DOHH2 (cell line): Measurements from ENCODE around the gene MEOX2.

Experiments used
- H3F3A ChIP-seq: fragments of 200-600 bp; sonication (generic), shearing (Covaris generic); 2 replicates; pipeline ENCODE4 v1.6.0; 2016; ENCODE audit warnings: antibody characterized with exemption, mild to moderate bottlenecking; ENCODE audit not compliant: control insufficient read depth, insufficient read depth
- H3K27ac ChIP-seq: fragments of 200-600 bp; sonication (generic); 2 replicates; pipeline ENCODE4 v1.5.1; 2014; ENCODE audit warnings: low read depth, mild to moderate bottlenecking, low read length, moderate library complexity
- H3K27me3 ChIP-seq: fragments of 200-600 bp; sonication (generic); 2 replicates; pipeline ENCODE4 v1.6.1; 2014; ENCODE audit warnings: mild to moderate bottlenecking, low read length, mixed read lengths; ENCODE audit not compliant: control insufficient read depth
- H3K36me3 ChIP-seq: fragments of 200-600 bp; sonication (generic); 2 replicates; pipeline ENCODE4 v1.6.1; 2014; ENCODE audit warnings: mild to moderate bottlenecking, low read length, moderate library complexity, mixed read lengths; ENCODE audit not compliant: control insufficient read depth
- H3K4me1 ChIP-seq: fragments of 200-600 bp; sonication (generic); 2 replicates; pipeline ENCODE4 v1.6.1; 2014; ENCODE audit warnings: mild to moderate bottlenecking, low read length, mixed read lengths; ENCODE audit not compliant: control insufficient read depth
- H3K4me2 ChIP-seq: fragments of 200-600 bp; sonication (generic); 2 replicates; pipeline ENCODE4 v1.6.0; 2014; ENCODE audit warnings: mild to moderate bottlenecking, low read length, moderate library complexity
- H3K4me3 ChIP-seq: fragments of 200-600 bp; sonication (generic); 2 replicates; pipeline ENCODE4 v1.5.1; 2014; ENCODE audit warnings: mild to moderate bottlenecking, low read length, mixed read lengths
- H3K79me2 ChIP-seq: fragments of 200-600 bp; sonication (generic); 2 replicates; pipeline ENCODE4 v1.6.1; 2014; ENCODE audit warnings: mild to moderate bottlenecking, low read length, mixed read lengths; ENCODE audit not compliant: control insufficient read depth
- H3K9me2 ChIP-seq: fragments of 200-600 bp; sonication (generic); replicated peaks from 2 replicates; pipeline ENCODE4 v1.6.1; 2014; ENCODE audit warnings: mild to moderate bottlenecking, low read length, mixed read lengths; ENCODE audit not compliant: control insufficient read depth
- H3K9me3 ChIP-seq: fragments of 200-600 bp; sonication (generic); 2 replicates; pipeline ENCODE4 v1.6.1; 2014; ENCODE audit warnings: antibody characterized with exemption, low read length, mixed read lengths; ENCODE audit not compliant: control insufficient read depth, insufficient read depth
- H4K20me1 ChIP-seq: fragments of 200-600 bp; sonication (generic); 2 replicates; pipeline ENCODE4 v1.6.0; 2014; ENCODE audit warnings: low read depth, mild to moderate bottlenecking, antibody characterized with exemption, low read length, moderate library complexity; ENCODE audit not compliant: control insufficient read depth, insufficient read depth
- CTCF ChIP-seq: fragments of 200-600 bp; sonication (generic); IDR thresholded peaks from one replicate; pipeline ENCODE4 v1.5.1; 2014; ENCODE audit warnings: antibody characterized with exemption, mild to moderate bottlenecking, low read depth, low read length; ENCODE audit not compliant: poor library complexity, severe bottlenecking
- EZH2phosphoT487 ChIP-seq: fragments of 200-600 bp; sonication (generic); IDR thresholded peaks from 2 replicates; pipeline ENCODE4 v1.6.1; 2017; ENCODE audit warnings: borderline replicate concordance, mild to moderate bottlenecking, antibody characterized with exemption, low read length, moderate library complexity, mixed read lengths

Gene MEOX2

GRCh38 chr7:15603124-15603523 lies 83.4 kb downstream of the MEOX2 start:
- no peak overlapping the region for H3K4me2 ChIP-seq
- H3K9me2 ChIP-seq: no peaks in the 10 kb centered on the region
- no peaks in the 10 kb centered on the region for H3K4me1 ChIP-seq
- H3K79me2 ChIP-seq: no peaks in the 10 kb centered on the region
- no peaks in the 10 kb centered on the region for H3F3A ChIP-seq
- H4K20me1 ChIP-seq: no peaks in the 10 kb centered on the region
- H3K4me3 ChIP-seq: no peak overlapping the region
- no peaks in the 10 kb centered on the region for H3K27me3 ChIP-seq
- no peak overlapping the region for H3K27ac ChIP-seq
- TF ChIP-seq CTCF (no peak), EZH2phosphoT487 (no peak)
- no peaks in the 10 kb centered on the region for H3K36me3 ChIP-seq
- peaks cover 13% of the 10 kb centered on the region; the same call in 1 of the 2 replicates for H3K9me3 ChIP-seq

- Histone ChIP-seq H3K9me3 (peaks cover 13% of the 10 kb centered on the region; the same call in 1 of the 2 replicates), H3K4me1 (no peaks in the 10 kb centered on the region), H3K27me3 (no peaks in the 10 kb centered on the region), H3K9me2 (no peaks in the 10 kb centered on the region), H3K4me3 (no peak overlapping the region), H3K79me2 (no peaks in the 10 kb centered on the region), H4K20me1 (no peaks in the 10 kb centered on the region), H3K27ac (no peak overlapping the region), H3K4me2 (no peak overlapping the region), H3K36me3 (no peaks in the 10 kb centered on the region), H3F3A (no peaks in the 10 kb centered on the region)
- TF ChIP-seq CTCF: no peak
- no peak for TF ChIP-seq EZH2phosphoT487
Measured at GRCh38 chr7:15602236-15602635, 84.2 kb downstream of the MEOX2 start.

- Histone ChIP-seq H3K9me3 (peaks cover 13% of the 10 kb centered on the region; the same call in 1 of the 2 replicates), H3K4me1 (no peaks in the 10 kb centered on the region), H4K20me1 (no peaks in the 10 kb centered on the region), H3K9me2 (no peaks in the 10 kb centered on the region), H3F3A (no peaks in the 10 kb centered on the region), H3K27ac (no peak overlapping the region), H3K4me3 (no peak overlapping the region), H3K79me2 (no peaks in the 10 kb centered on the region), H3K4me2 (no peak overlapping the region), H3K36me3 (no peaks in the 10 kb centered on the region), H3K27me3 (no peaks in the 10 kb centered on the region)
- no peak for TF ChIP-seq CTCF
- TF ChIP-seq EZH2phosphoT487: no peak
Measured at GRCh38 chr7:15601175-15601574, 85.3 kb downstream of the MEOX2 start.
